BJ (cell line): Measurements from ENCODE around the gene EEA1. TPM values are rescaled to one million over a fixed set of nuclear protein-coding genes. Genes with fewer than 3 reads are reported as not detected.
A peak's percentile ranks its signal among the peaks of the same experiment; 100 is the strongest.

Experiments
- CTCF ChIA-PET: fragments of 350-600 bp; formaldehyde crosslinking; extraction: SDS; loops from one replicate; lab custom pipeline; 2021; ENCODE audit warnings: antibody characterized with exemption, inconsistent platforms; lab: Yijun Ruan, JAX
- POLR2A ChIA-PET: fragments of 300-600 bp; sonication (Branson Sonifier 250); formaldehyde crosslinking; extraction: SDS; loops from one replicate; lab custom pipeline; 2021; ENCODE audit warnings: antibody characterized with exemption; lab: Charles Lee
- DNase-seq: peaks from one replicate; pipeline ENCODE4 v3.0.0-alpha.2; 2011; ENCODE audit warnings: low read depth
- H3K27me3 ChIP-seq: 2 replicates; pipeline ENCODE4 v1.6.0; 2011; ENCODE audit warnings: low read length; ENCODE audit not compliant: control insufficient read depth, insufficient read depth
- H3K36me3 ChIP-seq: 2 replicates; pipeline ENCODE4 v1.5.1; 2011; ENCODE audit warnings: low read length; ENCODE audit not compliant: control insufficient read depth, insufficient read depth
- H3K4me3 ChIP-seq: 2 replicates; pipeline ENCODE4 v1.5.1; 2011; ENCODE audit warnings: low read depth, mild to moderate bottlenecking, control low read depth, low read length
- CTCF ChIP-seq: IDR thresholded peaks from 2 replicates; pipeline ENCODE4 v1.5.1; 2011; ENCODE audit warnings: low read depth, mild to moderate bottlenecking, control low read depth, inconsistent platforms, low read length, moderate library complexity; ENCODE audit not compliant: insufficient read depth
- polyA plus RNA-seq: library from polyadenylated mRNA; depleted of rRNA; stranded (reverse); fragments of >200 nt; gene quantifications from 2 replicates; pipeline ENCODE4 v1.2.3, GENCODE V29; 2011

EEA1 gene
- polyA plus RNA-seq, 1 experiment = 4.9 TPM

- no peaks in the 10 kb centered on the region for H3K27me3 ChIP-seq
- POLR2A ChIA-PET = no interaction called here
- no peak for DNase-seq
- H3K36me3 ChIP-seq = no peaks in the 10 kb centered on the region
- no peak overlapping the region for H3K4me3 ChIP-seq
- TF ChIP-seq CTCF = no peak
- CTCF ChIA-PET = no interaction called here
Observed at GRCh38 chr12:92908108-92908507, 21.0 kb downstream of the EEA1 start.

- Histone ChIP-seq H3K4me3 (no peak overlapping the region), H3K36me3 (no peaks in the 10 kb centered on the region), H3K27me3 (no peaks in the 10 kb centered on the region)
- CTCF ChIA-PET = interaction anchor here (1.1 kb wide), 1 partner anchor 21 kb away, joined by 3 read pairs; no protein-coding TSS in a partner anchor
- TF ChIP-seq CTCF = no peak
- no peak for DNase-seq
- POLR2A ChIA-PET = no interaction called here
Observed at GRCh38 chr12:92905811-92906554, 23.1 kb downstream of the EEA1 start.

- DNase-seq = no peak
- ChIA-PET CTCF (no interaction called here), POLR2A (no interaction called here)
- H3K27me3 ChIP-seq = no peaks in the 10 kb centered on the region
- H3K36me3 ChIP-seq = no peaks in the 10 kb centered on the region
- TF ChIP-seq CTCF = no peak
- H3K4me3 ChIP-seq = no peak overlapping the region
Observed at GRCh38 chr12:92905258-92905810, 23.8 kb downstream of the EEA1 start.

GRCh38 chr12:92900941-92901340 lies 28.2 kb downstream of the EEA1 start:
- no peak for DNase-seq
- Histone ChIP-seq H3K27me3 (no peaks in the 10 kb centered on the region), H3K36me3 (peaks cover 1% of the 10 kb centered on the region; the same call in 1 of the 2 replicates), H3K4me3 (no peak overlapping the region)
- ChIA-PET CTCF (no interaction called here), POLR2A (no interaction called here)
- no peak for TF ChIP-seq CTCF

- H3K27me3 ChIP-seq = no peaks in the 10 kb centered on the region
- H3K36me3 ChIP-seq = peaks cover 1% of the 10 kb centered on the region; the same call in 1 of the 2 replicates
- DNase-seq = peak; percentile 95
- H3K4me3 ChIP-seq = 0 out of 2 replicates have a peak overlapping the region, but pooled peaks have one; percentile 8
- CTCF ChIA-PET = interaction anchor here (0.5 to 1.2 kb wide), 3 partner anchors 21 to 801 kb away, joined by 3 to 4 read pairs (median 3); no protein-coding TSS in a partner anchor
- no peak for TF ChIP-seq CTCF
- POLR2A ChIA-PET = interaction anchor here (0.6 to 0.8 kb wide), 4 partner anchors 11 to 515 kb away, joined by 3 to 8 read pairs (median 4); no protein-coding TSS in a partner anchor
Observed at GRCh38 chr12:92899386-92900001, 29.6 kb downstream of the EEA1 start.
